ENCODE measurements around the gene IL17D. TPM values are rescaled to one million over a fixed set of nuclear protein-coding genes. Genes with fewer than 3 reads are reported as not detected.

The IL17D gene
- total RNA-seq, 4 donors from 2014 or later, result 0.35 to 3.2 TPM; not detected in 2

DNA sequence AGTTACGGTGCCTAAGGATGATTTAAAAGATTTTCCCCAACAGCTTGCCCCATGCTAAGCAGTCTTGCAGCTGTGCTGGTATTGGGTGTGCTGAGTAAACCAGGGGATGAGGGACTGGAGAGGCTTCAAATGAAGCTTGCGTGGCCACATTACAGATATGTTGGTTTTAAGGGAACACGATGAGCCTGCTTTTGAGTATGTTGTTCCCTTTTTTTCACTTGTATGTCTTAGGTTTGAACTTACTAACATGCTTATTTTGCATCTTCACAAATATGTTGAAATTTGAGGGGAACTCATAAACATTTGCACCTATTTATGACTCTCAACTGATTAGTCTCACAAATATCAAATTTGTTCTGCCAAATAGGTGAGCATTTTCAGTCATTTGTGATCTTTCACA lies 2.0 kb upstream of the IL17D start:
- no peak for DNase-seq
- Histone ChIP-seq H3K4me1 (peaks cover 4 to 27% (median 7%) of the 10 kb centered on the region in 3 donors), H3K36me3 (no peaks in the 10 kb centered on the region), H3K9me3 (no peaks in the 10 kb centered on the region), H3K4me3 (no peak overlapping the region), H3K27me3 (peaks cover 0 to 33% (median 0%) of the 10 kb centered on the region in 4 donors), H3K27ac (no peak overlapping the region)
- WGBS, 2 donors, result 94 to 95% methylated on average over 3 of the region's 3 CpGs
- TF ChIP-seq, protein P1, sequence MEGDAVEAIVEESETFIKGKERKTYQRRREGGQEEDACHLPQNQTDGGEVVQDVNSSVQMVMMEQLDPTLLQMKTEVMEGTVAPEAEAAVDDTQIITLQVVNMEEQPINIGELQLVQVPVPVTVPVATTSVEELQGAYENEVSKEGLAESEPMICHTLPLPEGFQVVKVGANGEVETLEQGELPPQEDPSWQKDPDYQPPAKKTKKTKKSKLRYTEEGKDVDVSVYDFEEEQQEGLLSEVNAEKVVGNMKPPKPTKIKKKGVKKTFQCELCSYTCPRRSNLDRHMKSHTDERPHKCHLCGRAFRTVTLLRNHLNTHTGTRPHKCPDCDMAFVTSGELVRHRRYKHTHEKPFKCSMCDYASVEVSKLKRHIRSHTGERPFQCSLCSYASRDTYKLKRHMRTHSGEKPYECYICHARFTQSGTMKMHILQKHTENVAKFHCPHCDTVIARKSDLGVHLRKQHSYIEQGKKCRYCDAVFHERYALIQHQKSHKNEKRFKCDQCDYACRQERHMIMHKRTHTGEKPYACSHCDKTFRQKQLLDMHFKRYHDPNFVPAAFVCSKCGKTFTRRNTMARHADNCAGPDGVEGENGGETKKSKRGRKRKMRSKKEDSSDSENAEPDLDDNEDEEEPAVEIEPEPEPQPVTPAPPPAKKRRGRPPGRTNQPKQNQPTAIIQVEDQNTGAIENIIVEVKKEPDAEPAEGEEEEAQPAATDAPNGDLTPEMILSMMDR (IDR thresholded peaks at IDR 0.05), result no peak
- TF ChIP-seq POLR2A (IDR thresholded peaks at IDR 0.05), result no peak
- intact Hi-C loops (cut with DNase I), result loop anchor here (10.0 kb wide), 1 partner anchor 207 kb away; no protein-coding TSS in a partner anchor

DNA sequence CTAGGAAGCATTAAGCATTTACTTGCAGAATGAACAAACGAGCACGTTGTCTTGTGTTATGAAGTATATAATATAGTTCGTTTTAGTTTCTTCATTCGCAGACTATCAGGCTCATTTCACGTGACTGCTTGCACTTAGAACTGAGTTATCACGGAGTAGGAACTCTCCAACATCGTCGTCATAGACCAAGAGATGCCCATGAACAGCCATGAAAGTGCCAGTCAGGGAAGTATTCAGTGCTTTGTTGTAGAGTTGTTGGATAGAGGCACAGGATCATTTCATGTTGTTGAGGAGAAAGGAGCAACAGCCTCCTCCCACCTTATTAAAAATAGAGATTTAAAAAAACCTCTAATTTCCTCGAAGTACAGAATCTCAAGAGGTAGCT lies 977 bp upstream of the IL17D start:
- peak overlapping the region in 3 of 4 donors; percentile 52 to 87 (median 83) for H3K27ac ChIP-seq
- H3K9me3 ChIP-seq, result no peaks in the 10 kb centered on the region
- peaks cover 4 to 27% (median 7%) of the 10 kb centered on the region in 3 donors for H3K4me1 ChIP-seq
- peaks cover 0 to 33% (median 0%) of the 10 kb centered on the region in 4 donors for H3K27me3 ChIP-seq
- WGBS, 2 donors, result 26 to 41% methylated on average over 9 of the region's 9 CpGs
- no peaks in the 10 kb centered on the region for H3K36me3 ChIP-seq
- no peak for DNase-seq
- TF ChIP-seq, protein P1 (IDR thresholded peaks at IDR 0.05), result no peak
- TF ChIP-seq POLR2A (IDR thresholded peaks at IDR 0.05), result no peak
- H3K4me3 ChIP-seq, result peak overlapping the region; percentile 48 to 86 (median 61)
- intact Hi-C loops (cut with DNase I), result loop anchor here (10.0 kb wide), 1 partner anchor 208 kb away; no protein-coding TSS in a partner anchor

DNA sequence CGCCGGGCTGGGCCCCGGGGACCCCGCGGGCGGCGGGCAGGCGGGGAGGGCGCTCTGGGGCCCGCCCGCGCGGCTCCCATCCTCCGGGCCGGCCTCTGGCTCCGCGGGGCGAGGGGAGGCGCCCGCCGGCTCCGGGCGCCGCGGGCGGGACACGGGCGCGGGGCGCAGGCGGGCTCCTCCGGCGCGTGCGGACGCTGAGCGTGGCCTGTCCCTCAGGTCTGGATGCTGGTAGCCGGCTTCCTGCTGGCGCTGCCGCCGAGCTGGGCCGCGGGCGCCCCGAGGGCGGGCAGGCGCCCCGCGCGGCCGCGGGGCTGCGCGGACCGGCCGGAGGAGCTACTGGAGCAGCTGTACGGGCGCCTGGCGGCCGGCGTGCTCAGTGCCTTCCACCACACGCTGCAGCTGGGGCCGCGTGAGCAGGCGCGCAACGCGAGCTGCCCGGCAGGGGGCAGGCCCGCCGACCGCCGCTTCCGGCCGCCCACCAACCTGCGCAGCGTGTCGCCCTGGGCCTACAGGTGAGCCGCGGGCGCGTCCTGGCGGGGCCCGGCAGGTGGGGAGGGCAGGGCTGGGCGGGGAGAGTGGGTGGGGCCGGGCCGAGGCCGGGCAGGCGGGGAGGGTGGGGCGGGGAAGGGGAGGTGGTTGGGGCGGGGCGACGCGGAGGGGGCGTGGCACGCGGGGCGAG lies 420 bp downstream of the IL17D start:
- DNase-seq, result peak; percentile 15
- no peaks in the 10 kb centered on the region for H3K36me3 ChIP-seq
- intact Hi-C loops (cut with DNase I), result loop anchor here (10.0 kb wide), 1 partner anchor 209 kb away; no protein-coding TSS in a partner anchor
- H3K9me3 ChIP-seq, result no peaks in the 10 kb centered on the region
- peaks cover 4 to 27% (median 7%) of the 10 kb centered on the region in 3 donors for H3K4me1 ChIP-seq
- peak overlapping the region; percentile 44 to 86 (median 61) for H3K4me3 ChIP-seq
- no CpG with 5 or more reads among the region's 98 CpGs for WGBS, 2 donors
- H3K27ac ChIP-seq, result peak overlapping the region in 3 of 4 donors; percentile 54 to 87 (median 83)
- H3K27me3 ChIP-seq, result peaks cover 0 to 33% (median 0%) of the 10 kb centered on the region in 4 donors
- TF ChIP-seq, protein P1 (IDR thresholded peaks at IDR 0.05), result peak in 5 of 6 experiments; percentile 25 to 79 (median 70)
- TF ChIP-seq POLR2A (IDR thresholded peaks at IDR 0.05), result peak in 1 of 4 donors; percentile 33

DNA sequence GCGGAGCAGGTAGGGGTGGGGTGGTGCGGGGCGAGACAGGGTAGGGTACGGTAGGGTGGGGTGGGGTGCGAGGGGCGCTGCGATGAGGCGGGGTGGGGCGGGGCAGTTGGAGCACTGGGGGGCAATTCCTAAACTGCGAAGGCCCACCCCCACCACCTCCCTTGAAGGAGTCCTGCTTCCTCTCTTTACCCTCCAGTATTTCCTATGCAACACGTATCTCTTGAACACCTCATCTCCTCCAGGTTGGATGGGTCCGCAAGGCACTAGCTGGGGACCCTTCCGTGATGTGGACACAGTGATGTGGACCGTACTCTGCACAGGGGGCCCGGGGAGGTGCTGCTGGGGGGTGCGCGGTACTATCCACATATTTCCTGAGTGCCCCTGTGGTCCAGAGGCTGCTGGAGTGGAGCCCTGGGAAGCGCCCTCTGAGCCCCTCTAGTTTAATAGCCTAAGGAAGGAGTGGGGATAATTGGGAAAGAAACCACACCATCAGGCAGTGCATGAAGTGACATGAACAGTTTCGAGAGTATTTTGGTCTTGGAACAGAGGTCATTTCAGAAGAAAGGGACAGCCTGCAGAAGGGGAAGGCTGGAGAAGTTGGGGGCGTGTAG lies 1.1 kb downstream of the IL17D start:
- 31 to 53% methylated on average over 5 to 8 of the region's 20 CpGs for WGBS, 2 donors
- TF ChIP-seq, protein P1 (IDR thresholded peaks at IDR 0.05), result no peak
- no peak for TF ChIP-seq POLR2A (IDR thresholded peaks at IDR 0.05)
- intact Hi-C loops (cut with DNase I), result loop anchor here (10.0 kb wide), 1 partner anchor 210 kb away; no protein-coding TSS in a partner anchor
- DNase-seq, result no peak
- Histone ChIP-seq H3K9me3 (no peaks in the 10 kb centered on the region), H3K36me3 (no peaks in the 10 kb centered on the region), H3K4me1 (peaks cover 4 to 34% (median 7%) of the 10 kb centered on the region in 3 donors), H3K27ac (peak overlapping the region in 3 of 4 donors; percentile 54 to 87 (median 83)), H3K27me3 (peaks cover 0 to 32% (median 0%) of the 10 kb centered on the region in 4 donors), H3K4me3 (peak overlapping the region; percentile 44 to 86 (median 61))

DNA sequence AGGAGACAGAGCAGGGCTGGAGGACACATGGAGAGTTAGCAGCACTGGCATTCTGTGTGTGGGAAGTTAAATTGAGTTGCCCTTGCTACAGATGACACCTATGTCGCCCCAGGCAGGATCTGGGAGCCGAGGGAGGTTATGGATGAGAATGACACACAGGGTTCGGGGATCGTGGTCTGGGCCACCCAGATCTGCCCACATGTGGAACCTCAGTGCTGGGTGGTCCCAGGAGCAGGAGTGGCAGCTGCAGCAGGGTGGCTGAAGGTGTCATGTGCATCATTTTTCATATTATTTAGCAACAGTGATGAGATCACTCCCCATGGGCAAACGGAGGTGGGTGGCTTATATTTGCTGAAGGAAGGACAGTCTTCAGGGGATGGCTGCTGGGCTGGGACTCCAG lies 3.2 kb downstream of the IL17D start:
- WGBS, 2 donors, result 78 to 90% methylated on average over 4 to 5 of the region's 5 CpGs
- no peak overlapping the region for H3K4me3 ChIP-seq
- peaks cover 0 to 16% (median 0%) of the 10 kb centered on the region in 4 donors for H3K27me3 ChIP-seq
- H3K9me3 ChIP-seq, result no peaks in the 10 kb centered on the region
- DNase-seq, result no peak
- H3K36me3 ChIP-seq, result no peaks in the 10 kb centered on the region
- no peak overlapping the region for H3K27ac ChIP-seq
- intact Hi-C loops (cut with DNase I), result loop anchor here (10.0 kb wide), 1 partner anchor 212 kb away; no protein-coding TSS in a partner anchor
- TF ChIP-seq, protein P1 (IDR thresholded peaks at IDR 0.05), result no peak
- no peak for TF ChIP-seq POLR2A (IDR thresholded peaks at IDR 0.05)
- H3K4me1 ChIP-seq, result peaks cover 4 to 34% (median 10%) of the 10 kb centered on the region in 3 donors
